Fibroblast of villous mesenchyme (primary cell): ENCODE measurements around the gene WBP11. TPM values are rescaled to one million over a fixed set of nuclear protein-coding genes. Genes with fewer than 3 reads are reported as not detected.
"Not testable (repeated sequence)": the region's sequence is repeated elsewhere in the genome, so short reads cannot be mapped to it uniquely, and the experiment has no call there.

Source experiments
- DNase-seq: peaks from one replicate; pipeline ENCODE4 v3.0.0-alpha.2; 2010; ENCODE audit warnings: low read depth
- H3K4me3 ChIP-seq: 2 replicates; pipeline ENCODE4 v1.5.1; 2011; ENCODE audit warnings: low read depth, mild to moderate bottlenecking, low read length
- total RNA-seq: library from RNA; depleted of rRNA; stranded (reverse); fragments of >200 nt; gene quantifications from 2 replicates; pipeline ENCODE4 v1.2.3, GENCODE V29; 2012
- TF ChIP-seq, protein P1 (sequence below): IDR thresholded peaks from 2 replicates; pipeline ENCODE4 v1.5.1; 2012; ENCODE audit warnings: low read depth, mild to moderate bottlenecking, low read length; ENCODE audit not compliant: insufficient read depth

Gene WBP11
- total RNA-seq, 1 donor = 15.5 TPM

- TF ChIP-seq, protein P1, sequence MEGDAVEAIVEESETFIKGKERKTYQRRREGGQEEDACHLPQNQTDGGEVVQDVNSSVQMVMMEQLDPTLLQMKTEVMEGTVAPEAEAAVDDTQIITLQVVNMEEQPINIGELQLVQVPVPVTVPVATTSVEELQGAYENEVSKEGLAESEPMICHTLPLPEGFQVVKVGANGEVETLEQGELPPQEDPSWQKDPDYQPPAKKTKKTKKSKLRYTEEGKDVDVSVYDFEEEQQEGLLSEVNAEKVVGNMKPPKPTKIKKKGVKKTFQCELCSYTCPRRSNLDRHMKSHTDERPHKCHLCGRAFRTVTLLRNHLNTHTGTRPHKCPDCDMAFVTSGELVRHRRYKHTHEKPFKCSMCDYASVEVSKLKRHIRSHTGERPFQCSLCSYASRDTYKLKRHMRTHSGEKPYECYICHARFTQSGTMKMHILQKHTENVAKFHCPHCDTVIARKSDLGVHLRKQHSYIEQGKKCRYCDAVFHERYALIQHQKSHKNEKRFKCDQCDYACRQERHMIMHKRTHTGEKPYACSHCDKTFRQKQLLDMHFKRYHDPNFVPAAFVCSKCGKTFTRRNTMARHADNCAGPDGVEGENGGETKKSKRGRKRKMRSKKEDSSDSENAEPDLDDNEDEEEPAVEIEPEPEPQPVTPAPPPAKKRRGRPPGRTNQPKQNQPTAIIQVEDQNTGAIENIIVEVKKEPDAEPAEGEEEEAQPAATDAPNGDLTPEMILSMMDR = peak; percentile 78
- DNase-seq = peak; percentile 77
- H3K4me3 ChIP-seq = peak overlapping the region; percentile 98
These were observed 33.2 kb downstream of the WBP11 start for GRCh38 chr12:14769969-14770495.

DNA sequence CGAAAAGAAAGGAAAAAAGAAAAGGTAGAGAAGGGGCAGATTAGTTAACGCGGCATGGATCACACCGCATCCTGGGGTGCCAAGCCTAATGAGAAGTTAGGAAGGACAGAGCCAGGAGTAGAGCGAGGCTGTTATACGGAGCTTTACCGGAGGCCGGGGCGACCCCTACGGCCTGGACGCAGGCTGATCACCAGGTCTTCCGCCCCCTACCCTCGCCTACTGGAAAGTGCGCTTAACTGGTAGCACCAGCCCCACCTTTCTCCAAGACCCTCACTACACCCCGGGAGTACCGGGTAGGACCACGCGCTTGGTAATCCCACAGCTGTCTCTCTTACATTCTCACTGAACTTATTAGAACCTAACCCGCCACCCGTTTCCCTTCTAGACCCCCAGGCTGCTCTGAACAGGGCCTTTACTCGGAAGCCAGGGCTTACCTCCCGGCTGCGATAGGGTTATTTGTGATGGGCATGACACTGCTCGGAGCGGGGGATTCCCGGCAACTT is 33.8 kb downstream of the WBP11 start:
- peak; percentile 37 for DNase-seq
- H3K4me3 ChIP-seq = peak overlapping the region; percentile 98
- TF ChIP-seq, protein P1 = no peak

- TF ChIP-seq, protein P1 = no peak
- DNase-seq = peak; percentile 48
- H3K4me3 ChIP-seq = peak overlapping the region; percentile 98
These were observed 34.4 kb downstream of the WBP11 start for GRCh38 chr12:14768823-14769405.

GRCh38 chr12:14767617-14768016 is 35.7 kb downstream of the WBP11 start:
- TF ChIP-seq, protein P1 = no peak
- no peak overlapping the region for H3K4me3 ChIP-seq
- DNase-seq = no peak

DNA sequence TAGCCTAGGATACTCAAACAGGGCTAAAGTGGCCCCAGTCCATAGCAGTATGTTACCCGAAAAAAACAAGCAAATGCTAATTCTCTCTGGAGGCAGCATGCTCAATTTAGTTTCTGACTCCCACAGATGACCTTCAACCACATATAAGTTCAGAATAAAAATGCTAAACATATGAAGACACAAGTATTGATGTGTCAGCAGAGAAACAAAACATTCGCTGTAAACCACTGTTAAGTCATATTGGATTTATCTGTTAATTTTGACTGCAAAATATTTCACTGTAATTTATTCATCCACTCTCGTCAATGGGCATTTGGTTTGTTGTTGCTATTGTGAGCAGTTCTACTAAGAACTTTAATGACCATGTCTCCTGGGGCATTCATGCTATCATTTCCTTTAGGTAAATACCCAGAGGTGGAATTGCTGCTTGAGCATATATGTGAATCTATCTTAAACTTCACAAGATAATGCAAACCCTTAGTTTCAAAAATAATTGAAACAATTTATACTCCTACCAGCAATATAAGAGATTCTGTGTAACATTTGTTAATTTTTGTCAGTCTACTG is 36.5 kb downstream of the WBP11 start:
- H3K4me3 ChIP-seq = no peak overlapping the region
- DNase-seq = no peak
- TF ChIP-seq, protein P1 = no peak

DNA sequence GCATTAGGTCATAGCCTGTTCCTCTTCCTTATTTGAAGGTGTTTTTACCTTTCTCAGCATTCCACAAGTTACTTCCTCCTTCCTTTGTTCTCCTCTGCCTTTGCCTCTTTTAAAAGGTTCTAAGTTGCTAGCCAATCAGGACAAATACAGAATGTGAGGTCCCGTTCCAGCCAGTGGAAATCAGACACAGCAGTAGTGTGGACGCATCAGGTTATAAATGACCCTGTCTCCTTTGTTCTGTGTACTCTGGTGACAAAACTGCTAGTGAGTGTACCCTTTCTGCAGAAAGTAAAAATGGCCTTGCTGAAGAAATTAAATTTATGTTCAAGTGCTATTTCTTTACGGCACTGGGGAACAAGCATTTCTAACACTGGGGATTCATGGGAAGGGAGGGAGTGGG is 37.3 kb downstream of the WBP11 start:
- DNase-seq, H3K4me3 ChIP-seq: not testable (repeated sequence)

- no peak overlapping the region for H3K4me3 ChIP-seq
- TF ChIP-seq, protein P1 = no peak
- no peak for DNase-seq
These were observed 37.9 kb downstream of the WBP11 start for GRCh38 chr12:14765398-14765797.

- not testable (repeated sequence) for DNase-seq, H3K4me3 ChIP-seq
These were observed 43.5 kb downstream of the WBP11 start for GRCh38 chr12:14759711-14760280.
